Esophagus muscularis mucosa (tissue), 4 donors: ENCODE measurements around the gene PCBD1.

Source experiments
- EP300 ChIP-seq: sonication (generic); formaldehyde crosslinking; IDR thresholded peaks from one replicate; pipeline ENCODE4 v1.6.1; 2017; ENCODE audit warnings: antibody characterized with exemption
- POLR2A ChIP-seq: fragments of 450-650 bp; IDR thresholded peaks from one replicate; pipeline ENCODE4 v1.6.1; 2017; ENCODE audit warnings: antibody characterized with exemption, moderate library complexity, mild to moderate bottlenecking, low read depth
- POLR2AphosphoS5 ChIP-seq, 2 donors: sonication (generic); formaldehyde crosslinking; IDR thresholded peaks; one replicate each; pipeline ENCODE4 v1.6.1; 2017; ENCODE audit warnings: antibody characterized with exemption in 2 of 2
- TF ChIP-seq, protein P1 (sequence below), 3 experiments: fragments of 200-600 bp in 2 of 3; fragments of 450-650 bp in 1 of 3; sonication (generic) in 2 of 3; IDR thresholded peaks; one replicate each; pipeline ENCODE4 v1.5.1; 2017 to 2019; ENCODE audit warnings: antibody characterized with exemption in 3 of 3, mild to moderate bottlenecking in 2 of 3, moderate library complexity in 1 of 3

GRCh38 chr10:70917635-70918034 is 29.3 kb upstream of the PCBD1 start:
- TF ChIP-seq, protein P1, sequence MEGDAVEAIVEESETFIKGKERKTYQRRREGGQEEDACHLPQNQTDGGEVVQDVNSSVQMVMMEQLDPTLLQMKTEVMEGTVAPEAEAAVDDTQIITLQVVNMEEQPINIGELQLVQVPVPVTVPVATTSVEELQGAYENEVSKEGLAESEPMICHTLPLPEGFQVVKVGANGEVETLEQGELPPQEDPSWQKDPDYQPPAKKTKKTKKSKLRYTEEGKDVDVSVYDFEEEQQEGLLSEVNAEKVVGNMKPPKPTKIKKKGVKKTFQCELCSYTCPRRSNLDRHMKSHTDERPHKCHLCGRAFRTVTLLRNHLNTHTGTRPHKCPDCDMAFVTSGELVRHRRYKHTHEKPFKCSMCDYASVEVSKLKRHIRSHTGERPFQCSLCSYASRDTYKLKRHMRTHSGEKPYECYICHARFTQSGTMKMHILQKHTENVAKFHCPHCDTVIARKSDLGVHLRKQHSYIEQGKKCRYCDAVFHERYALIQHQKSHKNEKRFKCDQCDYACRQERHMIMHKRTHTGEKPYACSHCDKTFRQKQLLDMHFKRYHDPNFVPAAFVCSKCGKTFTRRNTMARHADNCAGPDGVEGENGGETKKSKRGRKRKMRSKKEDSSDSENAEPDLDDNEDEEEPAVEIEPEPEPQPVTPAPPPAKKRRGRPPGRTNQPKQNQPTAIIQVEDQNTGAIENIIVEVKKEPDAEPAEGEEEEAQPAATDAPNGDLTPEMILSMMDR (IDR thresholded peaks at IDR 0.05), result no peak
- no peak for TF ChIP-seq POLR2A
- TF ChIP-seq POLR2AphosphoS5 (IDR thresholded peaks at IDR 0.05), result no peak
- TF ChIP-seq EP300, result no peak
